Measurements from ENCODE around the gene RERE.

Gene RERE

DNA sequence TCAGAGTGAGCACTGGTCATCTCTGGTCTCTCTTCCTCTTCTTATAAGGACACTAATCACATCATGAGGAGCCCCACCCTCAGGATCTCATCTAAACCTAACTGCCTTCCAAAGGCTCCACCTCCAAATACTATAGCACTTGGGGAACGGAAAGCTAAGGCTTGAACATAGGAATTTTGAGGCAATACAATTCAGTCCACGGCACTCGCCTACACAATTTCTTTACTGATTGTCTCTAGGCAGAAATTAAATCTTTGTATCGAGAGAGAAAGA, 127.3 kb downstream of the RERE start:
- Histone ChIP-seq H3K36me3 (replicated peaks in 1 of 2; ENCODE audit: control insufficient read depth in 2 of 2, insufficient read depth in 2 of 2, low read length in 2 of 2) (peaks cover 0 to 23% of the 10 kb centered on the region in 2 donors), H4K91ac (ENCODE audit: low read depth, low read length, poor library complexity) (no peak overlapping the region), H3K4me2 (ENCODE audit: insufficient read depth, low read length, poor library complexity, severe bottlenecking) (no peak overlapping the region), H2AFZ (ENCODE audit: low read length) (no peak overlapping the region), H3K79me1 (ENCODE audit: low read depth, low read length) (peaks cover 2% of the 10 kb centered on the region), H3K9ac (ENCODE audit: low read depth, low read length, poor library complexity) (no peak overlapping the region), H2BK5ac (ENCODE audit: low read length) (no peak overlapping the region), H3K4ac (ENCODE audit: low read length) (no peak overlapping the region), H3K23ac (ENCODE audit: low read depth, low read length, poor library complexity) (no peak overlapping the region), H3K27me3 (ENCODE audit: control insufficient read depth in 3 of 3, insufficient read depth in 3 of 3, low read depth in 1 of 3, low read length in 3 of 3) (no peaks in the 10 kb centered on the region), H3K4me1 (ENCODE audit: control insufficient read depth in 2 of 2, insufficient read depth in 1 of 2, low read depth in 1 of 2, low read length in 2 of 2) (no peaks in the 10 kb centered on the region), H3K27ac (replicated peaks; ENCODE audit: low read length) (no peak overlapping the region), H3K14ac (ENCODE audit: low read length) (no peak overlapping the region), H2BK120ac (ENCODE audit: low read depth, low read length) (no peak overlapping the region), H4K8ac (ENCODE audit: low read depth, low read length) (no peak overlapping the region), H2BK15ac (ENCODE audit: low read length) (no peak overlapping the region), H3K18ac (ENCODE audit: low read length) (no peak overlapping the region), H2BK12ac (ENCODE audit: low read length) (no peak overlapping the region), H2AK5ac (ENCODE audit: low read depth, low read length) (no peak overlapping the region), H3K4me3 (ENCODE audit: low read length in 2 of 2) (no peak overlapping the region), H3K9me3 (replicated peaks in 1 of 2; ENCODE audit: control insufficient read depth in 2 of 2, insufficient read depth in 1 of 2, low read depth in 1 of 2, low read length in 2 of 2) (peaks cover 0 to 31% of the 10 kb centered on the region in 2 donors)
- no CpG with 5 or more reads among the region's 4 CpGs for WGBS, 2 donors (ENCODE audit: extremely low coverage in 2 of 2, insufficient read length in 2 of 2, insufficient replicate concordance in 1 of 2)
- DNase-seq (ENCODE audit: low spot score): no peak

DNA sequence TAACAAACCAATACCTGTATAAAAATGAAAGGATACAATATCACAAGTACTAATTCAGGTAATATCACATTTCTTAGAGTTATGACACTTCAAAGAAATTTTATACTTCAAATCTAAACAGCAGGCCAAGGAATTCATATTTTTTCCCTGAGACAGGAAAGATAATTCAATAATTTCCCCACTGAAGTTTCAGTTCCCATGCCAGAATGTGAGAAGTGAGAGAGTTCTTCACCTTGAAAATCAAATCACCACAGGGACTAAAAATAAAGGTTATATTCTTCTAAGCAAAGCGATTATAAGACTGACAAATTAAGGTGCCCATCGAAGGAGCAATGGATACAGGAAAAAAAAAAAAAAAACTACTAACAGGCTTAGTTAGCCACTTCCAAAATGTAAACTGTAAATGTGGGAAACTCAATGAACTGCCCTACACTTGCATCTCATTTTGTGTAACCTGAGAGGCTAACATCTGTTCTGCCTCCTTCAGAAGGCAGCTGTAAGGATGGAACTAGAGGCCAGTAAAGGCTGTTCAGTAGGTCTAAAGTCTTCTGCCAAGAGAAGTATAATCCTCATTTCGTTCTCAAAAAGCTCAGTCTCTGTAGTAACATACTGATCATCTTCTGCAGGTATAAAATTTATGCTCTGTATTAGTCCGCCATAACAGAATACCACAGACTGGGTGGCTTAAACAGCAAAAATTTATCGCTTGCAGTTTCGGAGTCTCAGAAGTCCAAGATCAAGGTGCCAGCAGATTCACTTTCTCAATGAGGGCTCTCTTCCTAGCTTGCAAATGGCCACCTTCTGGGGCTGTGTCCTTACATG, 127.8 kb downstream of the RERE start:
- H3K27me3 ChIP-seq (ENCODE audit: control insufficient read depth in 3 of 3, insufficient read depth in 3 of 3, low read depth in 1 of 3, low read length in 3 of 3): no peaks in the 10 kb centered on the region
- no peak overlapping the region for H3K23ac ChIP-seq (ENCODE audit: low read depth, low read length, poor library complexity)
- H3K27ac ChIP-seq (replicated peaks; ENCODE audit: low read length): no peak overlapping the region
- DNase-seq (ENCODE audit: low spot score): no peak
- H2AFZ ChIP-seq (ENCODE audit: low read length): no peak overlapping the region
- H2BK120ac ChIP-seq (ENCODE audit: low read depth, low read length): no peak overlapping the region
- peaks cover 2% of the 10 kb centered on the region for H3K79me1 ChIP-seq (ENCODE audit: low read depth, low read length)
- no peak overlapping the region for H3K14ac ChIP-seq (ENCODE audit: low read length)
- WGBS, 2 donors (ENCODE audit: extremely low coverage in 2 of 2, insufficient read length in 2 of 2, insufficient replicate concordance in 1 of 2): no CpG with 5 or more reads among the region's 6 CpGs
- no peak overlapping the region for H3K4me3 ChIP-seq (ENCODE audit: low read length in 2 of 2)
- no peak overlapping the region for H3K4me2 ChIP-seq (ENCODE audit: insufficient read depth, low read length, poor library complexity, severe bottlenecking)
- H3K4ac ChIP-seq (ENCODE audit: low read length): no peak overlapping the region
- H3K4me1 ChIP-seq (ENCODE audit: control insufficient read depth in 2 of 2, insufficient read depth in 1 of 2, low read depth in 1 of 2, low read length in 2 of 2): peaks cover 0 to under 1% of the 10 kb centered on the region in 2 donors
- no peak overlapping the region for H2BK5ac ChIP-seq (ENCODE audit: low read length)
- no peak overlapping the region for H2BK15ac ChIP-seq (ENCODE audit: low read length)
- H3K18ac ChIP-seq (ENCODE audit: low read length): no peak overlapping the region
- peaks cover 0 to 23% of the 10 kb centered on the region in 2 donors for H3K36me3 ChIP-seq (replicated peaks in 1 of 2; ENCODE audit: control insufficient read depth in 2 of 2, insufficient read depth in 2 of 2, low read length in 2 of 2)
- no peak overlapping the region for H4K91ac ChIP-seq (ENCODE audit: low read depth, low read length, poor library complexity)
- no peak overlapping the region for H2BK12ac ChIP-seq (ENCODE audit: low read length)
- H4K8ac ChIP-seq (ENCODE audit: low read depth, low read length): no peak overlapping the region
- H2AK5ac ChIP-seq (ENCODE audit: low read depth, low read length): no peak overlapping the region
- H3K9me3 ChIP-seq (replicated peaks in 1 of 2; ENCODE audit: control insufficient read depth in 2 of 2, insufficient read depth in 1 of 2, low read depth in 1 of 2, low read length in 2 of 2): peaks cover 0 to 31% of the 10 kb centered on the region in 2 donors
- H3K9ac ChIP-seq (ENCODE audit: low read depth, low read length, poor library complexity): no peak overlapping the region

- Histone ChIP-seq H3K4me3 (ENCODE audit: low read length in 2 of 2) (no peak overlapping the region), H3K23ac (ENCODE audit: low read depth, low read length, poor library complexity) (no peak overlapping the region), H3K14ac (ENCODE audit: low read length) (no peak overlapping the region), H3K4me2 (ENCODE audit: insufficient read depth, low read length, poor library complexity, severe bottlenecking) (no peak overlapping the region), H4K91ac (ENCODE audit: low read depth, low read length, poor library complexity) (no peak overlapping the region), H2BK5ac (ENCODE audit: low read length) (no peak overlapping the region), H3K36me3 (replicated peaks in 1 of 2; ENCODE audit: control insufficient read depth in 2 of 2, insufficient read depth in 2 of 2, low read length in 2 of 2) (peaks cover 0 to 15% of the 10 kb centered on the region in 2 donors), H2AK5ac (ENCODE audit: low read depth, low read length) (no peak overlapping the region), H3K4ac (ENCODE audit: low read length) (no peak overlapping the region), H3K27me3 (ENCODE audit: control insufficient read depth in 3 of 3, insufficient read depth in 3 of 3, low read depth in 1 of 3, low read length in 3 of 3) (no peaks in the 10 kb centered on the region), H2AFZ (ENCODE audit: low read length) (no peak overlapping the region), H3K9ac (ENCODE audit: low read depth, low read length, poor library complexity) (no peak overlapping the region), H3K27ac (replicated peaks; ENCODE audit: low read length) (no peak overlapping the region), H3K4me1 (ENCODE audit: control insufficient read depth in 2 of 2, insufficient read depth in 1 of 2, low read depth in 1 of 2, low read length in 2 of 2) (peaks cover 0 to 5% of the 10 kb centered on the region in 2 donors), H3K9me3 (replicated peaks in 1 of 2; ENCODE audit: control insufficient read depth in 2 of 2, insufficient read depth in 1 of 2, low read depth in 1 of 2, low read length in 2 of 2) (peaks cover 0 to 22% of the 10 kb centered on the region in 2 donors), H2BK120ac (ENCODE audit: low read depth, low read length) (no peak overlapping the region), H3K18ac (ENCODE audit: low read length) (no peak overlapping the region), H3K79me1 (ENCODE audit: low read depth, low read length) (peaks cover 2% of the 10 kb centered on the region), H4K8ac (ENCODE audit: low read depth, low read length) (no peak overlapping the region), H2BK12ac (ENCODE audit: low read length) (no peak overlapping the region), H2BK15ac (ENCODE audit: low read length) (no peak overlapping the region)
- WGBS, 2 donors (ENCODE audit: extremely low coverage in 2 of 2, insufficient read length in 2 of 2, insufficient replicate concordance in 1 of 2): no CpG with 5 or more reads among the region's 2 CpGs
- DNase-seq (ENCODE audit: low spot score): no peak
These were observed 129.9 kb downstream of the RERE start for GRCh38 chr1:8687538-8687937.

DNA sequence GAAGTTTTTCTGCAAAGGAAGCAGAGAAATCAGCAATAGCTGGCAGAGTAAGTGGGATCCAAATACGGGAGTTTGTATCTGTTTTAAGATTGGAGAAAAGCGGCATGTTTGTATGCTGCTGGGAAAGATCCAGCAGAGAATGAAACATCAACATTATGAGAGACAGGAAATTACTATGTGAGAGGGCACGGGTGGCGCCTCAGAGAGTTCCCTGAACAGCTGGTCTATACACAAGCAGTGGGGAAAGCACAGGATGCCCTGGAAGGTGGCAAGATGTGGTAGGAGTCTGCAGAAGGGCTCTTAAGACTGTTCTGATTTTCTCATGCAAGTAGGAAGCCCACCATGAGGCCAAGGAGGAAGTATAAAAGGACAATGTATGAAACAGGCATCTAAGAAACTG, 130.4 kb downstream of the RERE start:
- H3K4ac ChIP-seq (ENCODE audit: low read length): no peak overlapping the region
- DNase-seq (ENCODE audit: low spot score): no peak

More for the DNA sequence above, 130.4 kb downstream of the RERE start:
- Histone ChIP-seq H4K91ac (ENCODE audit: low read depth, low read length, poor library complexity) (no peak overlapping the region), H3K4me3 (ENCODE audit: low read length in 2 of 2) (no peak overlapping the region), H4K8ac (ENCODE audit: low read depth, low read length) (no peak overlapping the region), H3K4me1 (ENCODE audit: control insufficient read depth in 2 of 2, insufficient read depth in 1 of 2, low read depth in 1 of 2, low read length in 2 of 2) (peaks cover 0 to 5% of the 10 kb centered on the region in 2 donors), H2AFZ (ENCODE audit: low read length) (no peak overlapping the region), H2BK12ac (ENCODE audit: low read length) (no peak overlapping the region), H2AK5ac (ENCODE audit: low read depth, low read length) (no peak overlapping the region), H3K23ac (ENCODE audit: low read depth, low read length, poor library complexity) (no peak overlapping the region), H3K9me3 (replicated peaks in 1 of 2; ENCODE audit: control insufficient read depth in 2 of 2, insufficient read depth in 1 of 2, low read depth in 1 of 2, low read length in 2 of 2) (peaks cover 0 to 20% of the 10 kb centered on the region in 2 donors), H2BK120ac (ENCODE audit: low read depth, low read length) (no peak overlapping the region), H3K27me3 (ENCODE audit: control insufficient read depth in 3 of 3, insufficient read depth in 3 of 3, low read depth in 1 of 3, low read length in 3 of 3) (no peaks in the 10 kb centered on the region), H3K4me2 (ENCODE audit: insufficient read depth, low read length, poor library complexity, severe bottlenecking) (no peak overlapping the region), H3K9ac (ENCODE audit: low read depth, low read length, poor library complexity) (no peak overlapping the region), H3K79me1 (ENCODE audit: low read depth, low read length) (peaks cover 2% of the 10 kb centered on the region), H3K27ac (replicated peaks; ENCODE audit: low read length) (no peak overlapping the region), H3K36me3 (replicated peaks in 1 of 2; ENCODE audit: control insufficient read depth in 2 of 2, insufficient read depth in 2 of 2, low read length in 2 of 2) (peaks cover 0 to 15% of the 10 kb centered on the region in 2 donors), H2BK15ac (ENCODE audit: low read length) (no peak overlapping the region), H3K14ac (ENCODE audit: low read length) (no peak overlapping the region), H3K18ac (ENCODE audit: low read length) (no peak overlapping the region), H2BK5ac (ENCODE audit: low read length) (no peak overlapping the region)
- whole genome bisulfite sequencing, 2 donors (ENCODE audit: extremely low coverage in 2 of 2, insufficient read length in 2 of 2, insufficient replicate concordance in 1 of 2): no CpG with 5 or more reads among the region's 4 CpGs

Measured in neuronal stem cell (in vitro differentiated cells).